AG09319 (cell line): ENCODE data around the gene ZBTB47.

ENCODE experiments used
- DNase-seq: peaks from one replicate; pipeline ENCODE4 v3.0.0-alpha.2; 2010; ENCODE audit warnings: low read depth; ENCODE audit errors: extremely low read depth
- CTCF ChIP-seq: IDR thresholded peaks from 2 replicates; pipeline ENCODE4 v1.5.1; 2011; ENCODE audit warnings: low read depth, mild to moderate bottlenecking, inconsistent platforms, low read length, moderate library complexity

ZBTB47 gene

GRCh38 chr3:42680271-42680670 is 26.8 kb downstream of the ZBTB47 start:
- TF ChIP-seq CTCF: no peak
- no peak for DNase-seq

- TF ChIP-seq CTCF: no peak
- DNase-seq: no peak
Observed at GRCh38 chr3:42680806-42681205, 27.3 kb downstream of the ZBTB47 start.

DNA sequence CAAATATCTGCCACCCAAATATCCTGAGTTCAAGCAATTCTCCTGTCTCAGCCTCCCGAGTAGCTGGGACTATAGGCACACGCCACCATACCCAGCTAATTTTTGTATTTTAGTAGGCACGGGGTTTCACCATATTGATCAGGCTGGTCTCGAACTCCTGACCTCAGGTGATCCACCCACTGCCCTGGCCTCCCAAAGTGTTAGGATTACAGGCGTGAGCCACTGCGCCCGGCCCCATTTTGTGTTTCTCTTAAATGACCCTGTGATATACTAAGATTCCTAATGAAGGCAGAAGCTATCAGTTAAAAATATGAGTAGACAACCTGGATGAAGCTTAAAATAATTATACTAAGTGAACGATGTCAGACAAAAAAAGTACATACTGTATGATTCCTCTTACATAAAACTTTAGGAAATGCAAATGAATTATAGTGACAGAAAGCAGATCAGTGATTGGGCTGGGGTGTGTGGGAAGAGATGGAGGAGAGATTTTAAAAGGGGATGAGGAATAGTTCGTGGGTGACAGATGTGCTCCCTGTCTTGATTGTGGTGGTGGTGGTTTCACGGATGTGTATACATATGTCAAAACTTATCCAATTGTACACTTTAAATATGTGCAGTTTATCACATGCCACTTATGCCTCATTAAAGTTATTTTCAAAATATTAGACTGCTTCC is 28.0 kb downstream of the ZBTB47 start:
- DNase-seq: no peak
- TF ChIP-seq CTCF: no peak

DNA sequence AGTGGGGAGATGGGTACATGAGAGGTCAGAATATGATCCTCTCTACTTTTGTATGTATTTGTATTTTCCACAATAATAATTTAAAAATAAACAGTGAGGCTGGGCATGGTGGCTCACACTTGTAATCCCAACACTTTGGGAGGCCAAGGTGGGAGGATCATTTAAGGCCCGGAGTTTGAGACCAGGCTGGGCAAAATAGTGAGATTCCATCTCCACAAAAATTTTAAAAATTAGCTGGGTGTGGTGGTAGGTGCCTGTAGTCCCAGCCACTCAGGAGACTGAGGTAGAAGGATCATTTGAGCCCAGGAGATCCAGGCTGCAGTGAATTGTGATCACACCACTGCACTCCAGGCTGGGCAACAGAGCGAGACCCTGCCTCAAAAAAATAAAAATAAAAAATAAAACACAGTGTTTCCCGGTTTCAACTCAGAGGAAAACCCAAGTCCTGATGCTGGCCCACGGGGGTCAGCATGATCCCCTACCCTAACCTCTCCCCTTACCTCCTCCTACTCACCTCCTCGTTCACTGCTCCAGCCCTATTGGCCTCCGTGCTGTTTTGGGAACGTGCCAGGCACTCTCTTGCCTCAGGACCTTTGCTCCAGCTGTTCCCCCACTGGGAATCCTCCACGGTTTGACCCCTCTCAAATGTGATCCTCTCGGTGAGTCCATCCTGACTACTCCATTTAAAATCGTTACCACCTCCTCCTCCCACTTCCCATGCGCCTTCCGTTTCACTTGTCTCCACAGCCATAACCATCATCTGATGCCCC is 29.0 kb downstream of the ZBTB47 start:
- TF ChIP-seq CTCF: no peak
- DNase-seq: no peak

DNA sequence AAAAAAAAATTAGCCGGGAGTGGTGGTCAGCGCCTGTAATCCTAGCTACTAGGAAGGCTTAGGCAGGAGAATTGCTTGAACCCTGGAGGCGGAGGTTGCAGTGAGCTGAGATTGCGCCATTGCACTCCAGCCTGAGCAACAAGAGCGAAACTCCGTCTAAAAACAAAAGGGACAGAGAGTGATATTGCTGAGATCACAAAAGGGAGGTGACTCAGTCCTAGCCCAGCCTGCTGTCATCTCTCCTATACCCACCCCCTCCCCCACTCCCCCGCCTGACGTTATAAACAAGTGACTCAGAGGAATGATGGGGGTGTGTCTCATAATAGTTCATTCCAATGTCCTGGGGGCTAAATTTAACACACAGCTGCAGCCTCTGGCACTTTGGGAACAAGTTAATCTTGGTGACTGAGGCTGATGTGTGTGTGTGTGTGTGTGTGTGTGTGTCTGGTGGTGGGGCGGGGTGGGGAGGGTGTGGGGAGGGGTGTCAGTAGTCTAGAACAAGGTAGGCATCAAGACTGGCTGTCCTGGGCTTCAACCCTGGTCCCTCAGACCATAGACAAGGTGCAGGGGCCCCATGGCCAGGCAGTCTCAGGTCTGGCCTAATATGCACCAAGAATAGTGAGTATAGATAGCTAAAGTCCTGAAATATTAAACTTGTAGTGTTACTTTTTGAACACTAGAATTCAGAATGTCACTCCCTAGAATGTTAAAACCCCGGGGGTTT is 30.5 kb downstream of the ZBTB47 start:
- TF ChIP-seq CTCF: no peak
- DNase-seq: peak; percentile 71

DNA sequence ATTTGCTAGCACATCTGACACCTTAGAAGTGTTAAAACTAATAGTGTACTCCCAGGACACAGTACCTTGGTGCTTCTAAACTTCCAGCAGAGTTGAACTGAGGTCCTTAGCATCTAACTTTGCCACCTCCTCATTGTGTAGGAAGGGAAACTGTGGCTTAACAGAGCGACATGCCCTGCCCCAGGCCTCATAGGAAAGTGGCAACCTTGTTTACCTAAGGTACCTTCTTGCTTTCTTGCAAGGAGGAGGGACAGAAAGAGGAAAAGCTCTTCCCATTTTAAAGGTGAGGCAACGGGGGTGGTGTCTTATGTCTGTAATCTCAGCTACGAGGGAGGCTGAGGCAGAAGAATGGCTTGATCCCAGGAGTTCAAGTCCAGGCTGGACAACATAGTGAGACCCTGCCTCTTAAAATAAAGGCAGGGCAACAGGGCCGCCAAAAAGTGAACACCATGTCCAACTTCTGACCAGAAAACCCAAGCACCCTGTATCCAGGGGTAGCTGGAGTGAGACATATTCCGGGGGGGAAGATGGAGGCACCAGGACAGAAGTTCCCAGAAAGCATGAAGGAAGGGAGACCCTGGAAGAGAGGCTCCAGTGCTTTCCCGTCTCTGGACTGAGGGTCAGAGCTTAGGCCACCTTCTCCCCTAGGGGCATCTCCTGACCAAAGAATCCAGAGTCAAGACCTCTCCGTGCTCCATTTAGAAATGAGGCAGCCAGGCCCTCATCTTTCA is 31.3 kb downstream of the ZBTB47 start:
- DNase-seq: no peak
- TF ChIP-seq CTCF: no peak
